ENCODE data around the gene SBF1.

- TF ChIP-seq CTCF (IDR thresholded peaks at IDR 0.05) (no peak), POLR2A (IDR thresholded peaks at IDR 0.05) (no peak)
Observed at GRCh38 chr22:50506611-50507420, 32.0 kb upstream of the SBF1 start.

Measured in heart left ventricle (tissue), 13 donors.